Inferior parietal cortex (tissue), 1 donor: ENCODE results near the gene GINS1.
A peak's percentile ranks its signal among the peaks of the same experiment; 100 is the strongest.
"Not testable (repeated sequence)": the region's sequence is repeated elsewhere in the genome, so short reads cannot be mapped to it uniquely, and the experiment has no call there.

Experiments used
- DNase-seq: peaks from one replicate; pipeline ENCODE4 v3.0.0-alpha.2; 2016; ENCODE audit errors: extremely low spot score

GINS1 gene

GRCh38 chr20:25453035-25453810, 45.8 kb downstream of the GINS1 start:
- no peak for DNase-seq

GRCh38 chr20:25454153-25454900, 46.9 kb downstream of the GINS1 start:
- no peak for DNase-seq

GRCh38 chr20:25457886-25458680, 50.6 kb downstream of the GINS1 start:
- DNase-seq = no peak

- no peak for DNase-seq
Measured at GRCh38 chr20:25459111-25459830, 51.8 kb downstream of the GINS1 start.

GRCh38 chr20:25459916-25460535, 52.6 kb downstream of the GINS1 start:
- no peak for DNase-seq

- DNase-seq = no peak
Measured at GRCh38 chr20:25460566-25461280, 53.2 kb downstream of the GINS1 start.

GRCh38 chr20:25461281-25461650, 53.8 kb downstream of the GINS1 start:
- DNase-seq = no peak

GRCh38 chr20:25461786-25462545, 54.5 kb downstream of the GINS1 start:
- peak; percentile 8 for DNase-seq

GRCh38 chr20:25464501-25465242, 57.2 kb downstream of the GINS1 start:
- DNase-seq = no peak

- DNase-seq = no peak
Measured at GRCh38 chr20:25465243-25466135, 58.0 kb downstream of the GINS1 start.

- DNase-seq = no peak
Measured at GRCh38 chr20:25466846-25467245, 59.4 kb downstream of the GINS1 start.

- DNase-seq = no peak
Measured at GRCh38 chr20:25467441-25467840, 60.0 kb downstream of the GINS1 start.

- DNase-seq = no peak
Measured at GRCh38 chr20:25468126-25469075, 60.9 kb downstream of the GINS1 start.

GRCh38 chr20:25469558-25469957, 62.1 kb downstream of the GINS1 start:
- DNase-seq = no peak

- no peak for DNase-seq
Measured at GRCh38 chr20:25470045-25470444, 62.6 kb downstream of the GINS1 start.

- DNase-seq = no peak
Measured at GRCh38 chr20:25471020-25471419, 63.5 kb downstream of the GINS1 start.

- DNase-seq = not testable (repeated sequence)
Measured at GRCh38 chr20:25473297-25473696, 65.8 kb downstream of the GINS1 start.
